ENCODE results near the gene CEBPE.

- TF ChIP-seq CTCF (IDR thresholded peaks at IDR 0.05), result no peak
- TF ChIP-seq EP300 (IDR thresholded peaks at IDR 0.05), result no peak
- no peak for TF ChIP-seq POLR2A (IDR thresholded peaks at IDR 0.05)
- TF ChIP-seq POLR2AphosphoS5 (IDR thresholded peaks at IDR 0.05), result no peak
These were observed 43.7 kb upstream of the CEBPE start for GRCh38 chr14:23162800-23163199.

All from sigmoid colon (tissue), 4 donors.